K562 (cell line): ENCODE results near the gene SZT2. TPM values are rescaled to one million over a fixed set of nuclear protein-coding genes. Genes with fewer than 3 reads are reported as not detected.

ENCODE experiments used
- CREM ChIP-seq: IDR thresholded peaks from 2 replicates; pipeline ENCODE4 v1.6.1; 2014; ENCODE audit warnings: antibody characterized with exemption, low read depth
- ELF2 ChIP-seq: fragments of 250-450 bp; sonication (Bioruptor Pico); IDR thresholded peaks from 2 replicates; pipeline ENCODE4 v1.5.0; 2021; ENCODE audit warnings: mild to moderate bottlenecking
- FOXP1 ChIP-seq: sonication (generic); formaldehyde crosslinking; IDR thresholded peaks from 2 replicates; pipeline ENCODE4 v1.8.0; 2022; ENCODE audit warnings: mild to moderate bottlenecking, missing genetic modification reagents
- HNRNPK ChIP-seq: fragments of 200-400 bp; formaldehyde crosslinking; IDR thresholded peaks from one replicate; pipeline ENCODE4 v1.6.1; 2018; ENCODE audit warnings: mild to moderate bottlenecking, low read depth, low read length; ENCODE audit not compliant: poor library complexity, severe bottlenecking
- HOMEZ ChIP-seq: fragments of 250-450 bp; sonication (Bioruptor Pico); IDR thresholded peaks from 2 replicates; pipeline ENCODE4 v1.4.0; 2020; ENCODE audit warnings: mild to moderate bottlenecking, moderate library complexity
- KLF10 ChIP-seq: fragments of 250-450 bp; sonication (Bioruptor Pico); IDR thresholded peaks from 2 replicates; pipeline ENCODE4 v1.6.1; 2021; ENCODE audit warnings: matching md5 sums
- MAX ChIP-seq: sonication (generic); formaldehyde crosslinking; IDR thresholded peaks from 2 replicates; pipeline ENCODE4 v1.9.0; 2022; ENCODE audit warnings: mild to moderate bottlenecking, missing genetic modification reagents
- MEF2D ChIP-seq: conservative IDR thresholded peaks from 2 replicates; pipeline ENCODE4 v1.6.1; 2016; ENCODE audit warnings: low read depth, missing genetic modification characterization, missing compliant biosample characterization
- MLLT1 ChIP-seq, 2 experiments: fragments of 450-650 bp; IDR thresholded peaks; 2 replicates each; pipeline ENCODE4 v1.6.1; 2016
- NEUROD1 ChIP-seq: fragments of 150-350 bp; IDR thresholded peaks from 2 replicates; pipeline ENCODE4 v1.6.1; 2014; ENCODE audit warnings: borderline replicate concordance, low read length, low read depth; ENCODE audit not compliant: partially characterized antibody
- NFIC ChIP-seq: fragments of 450-650 bp; IDR thresholded peaks from 2 replicates; pipeline ENCODE4 v1.6.1; 2017; ENCODE audit warnings: mild to moderate bottlenecking, inconsistent platforms
- NR1H2 ChIP-seq: sonication (generic); formaldehyde crosslinking; IDR thresholded peaks from 2 replicates; pipeline ENCODE4 v1.4.0; 2020; ENCODE audit warnings: mild to moderate bottlenecking, missing genetic modification reagents
- NUFIP1 ChIP-seq: fragments of 450-650 bp; IDR thresholded peaks from 2 replicates; pipeline ENCODE4 v1.6.1; 2018; ENCODE audit not compliant: partially characterized antibody
- POLR3A ChIP-seq: IDR thresholded peaks from 2 replicates; pipeline ENCODE4 v1.6.1; 2011; ENCODE audit warnings: borderline replicate concordance, mild to moderate bottlenecking, moderate library complexity; ENCODE audit not compliant: insufficient read length, insufficient read depth; ENCODE audit errors: extremely low read depth
- RFX5 ChIP-seq: IDR thresholded peaks from 2 replicates; pipeline ENCODE4 v1.6.1; 2011; ENCODE audit warnings: low read depth, mild to moderate bottlenecking, improper control_type of control experiment, low read length
- SRSF7 ChIP-seq: fragments of 200-400 bp; formaldehyde crosslinking; optimal IDR thresholded peaks from 2 replicates; pipeline ENCODE3; 2017; ENCODE audit warnings: mild to moderate bottlenecking, low read depth, low read length
- TEAD1 ChIP-seq, 2 experiments: fragments of 450-650 bp in 1 of 2; sonication (generic) in 1 of 2; formaldehyde crosslinking; IDR thresholded peaks; 2 replicates each; pipeline versions ENCODE4 v1.4.0 to v1.8.0; 2020 to 2022; ENCODE audit warnings: mild to moderate bottlenecking in 2 of 2, missing genetic modification reagents in 1 of 2
- TSHZ1 ChIP-seq: fragments of 250-450 bp; sonication (Bioruptor Pico); IDR thresholded peaks from 2 replicates; pipeline ENCODE4 v1.4.0; 2020; ENCODE audit warnings: mild to moderate bottlenecking, moderate library complexity
- XRCC4 ChIP-seq: IDR thresholded peaks from one replicate; pipeline ENCODE4 v1.6.1; 2011; ENCODE audit not compliant: insufficient read depth, insufficient read length; ENCODE audit errors: extremely low read depth
- ZBTB1 ChIP-seq: sonication (generic); formaldehyde crosslinking; IDR thresholded peaks from 2 replicates; pipeline ENCODE4 v1.8.1; 2023; ENCODE audit warnings: missing genetic modification reagents, low read depth, mild to moderate bottlenecking, borderline replicate concordance
- ZNF165 ChIP-seq: fragments of 250-450 bp; sonication (Bioruptor Pico); IDR thresholded peaks from 2 replicates; pipeline ENCODE4 v1.4.0; 2020; ENCODE audit warnings: borderline replicate concordance
- ZNF232 ChIP-seq: sonication (generic); formaldehyde crosslinking; IDR thresholded peaks from 2 replicates; pipeline ENCODE4 v1.8.0; 2022; ENCODE audit warnings: mild to moderate bottlenecking, missing genetic modification reagents
- ZNF41 ChIP-seq: fragments of 250-450 bp; sonication (Bioruptor Pico); conservative IDR thresholded peaks from 2 replicates; pipeline ENCODE4 v1.4.0; 2020; ENCODE audit warnings: mild to moderate bottlenecking
- ZNF445 ChIP-seq: fragments of 250-450 bp; sonication (Bioruptor Pico); IDR thresholded peaks from 2 replicates; pipeline ENCODE4 v1.4.0; 2020; ENCODE audit warnings: low read depth, mild to moderate bottlenecking, moderate library complexity
- ZNF507 ChIP-seq: conservative IDR thresholded peaks from 2 replicates; pipeline ENCODE4 v1.6.1; 2017; ENCODE audit warnings: missing genetic modification characterization, missing compliant biosample characterization
- polyA plus RNA-seq, 8 experiments: library from polyadenylated mRNA; depleted of rRNA in 4 of 8; stranded (reverse) in 5 of 8; unstranded in 3 of 8; fragments of >200 nt; fragmentation: Nextera tagmentation in 2 of 8; fragmentation: Illumina TruSeq in 1 of 8; extraction: Ambion mirVana in 2 of 8; extraction: Trizol in 1 of 8; gene quantifications; 2 replicates each; pipeline versions ENCODE4 v1.2.1 to v1.2.3, GENCODE V29; 2011 to 2014; ENCODE audit warnings: inconsistent platforms in 1 of 8, missing spikeins in 1 of 8
- total RNA-seq, 7 experiments: library from RNA; depleted of rRNA in 6 of 7; stranded (reverse); fragments of >200 nt in 6 of 7; fragmentation: Illumina TruSeq in 2 of 7; extraction: Trizol in 2 of 7; gene quantifications; 2 replicates each; pipeline versions ENCODE4 v1.2.1 to v1.2.3, GENCODE V29; 2011 to 2021; ENCODE audit warnings: low replicate concordance in 1 of 7

Gene SZT2
- total and polyA plus RNA-seq, 9 of the 15 experiments (the other 6 are each of a cell fraction or from before 2014, with no cell fraction given) = 0.88 to 31.0 (median 12.8) TPM

- no peak for TF ChIP-seq KLF10 (CRISPR knock-in tag)
- peak; percentile 48; the same call in 1 of the 2 replicates for TF ChIP-seq CREM
- no peak for TF ChIP-seq SRSF7
- TF ChIP-seq ZNF232 (CRISPR knock-in tag) = no peak
- TF ChIP-seq TSHZ1 (CRISPR knock-in tag) = no peak
- no peak for TF ChIP-seq RFX5
- peak; percentile 72 for TF ChIP-seq MEF2D (tag)
- no peak for TF ChIP-seq ZBTB1 (CRISPR knock-in tag)
- no peak for TF ChIP-seq ZNF41 (CRISPR knock-in tag)
- no peak for TF ChIP-seq MLLT1 (IDR thresholded peaks at IDR 0.05)
- no peak for TF ChIP-seq MAX (CRISPR knock-in tag)
- TF ChIP-seq NUFIP1 = no peak
- TF ChIP-seq NR1H2 = no peak
- TF ChIP-seq HOMEZ (CRISPR knock-in tag) = no peak
- TF ChIP-seq NEUROD1 = peak; percentile 37
- TF ChIP-seq NFIC = peak; percentile 50
- no peak for TF ChIP-seq FOXP1 (CRISPR knock-in tag)
- no peak for TF ChIP-seq TEAD1 (CRISPR knock-in tag; IDR thresholded peaks at IDR 0.05)
- no peak for TF ChIP-seq HNRNPK
- no peak for TF ChIP-seq ZNF165 (CRISPR knock-in tag)
- TF ChIP-seq ZNF445 = no peak
- TF ChIP-seq XRCC4 = no peak
- no peak for TF ChIP-seq ZNF507
- TF ChIP-seq ELF2 (CRISPR knock-in tag) = no peak
- TF ChIP-seq POLR3A = no peak
Measured at GRCh38 chr1:43345120-43345519, 44.6 kb upstream of the SZT2 start (continued).
